GM12892 (cell line): Measurements from ENCODE around the gene LYPD6.

Source experiments
- DNase-seq: peaks from one replicate; pipeline ENCODE4 v3.0.0; 2011; ENCODE audit not compliant: insufficient read length
- FAIRE-seq: peaks from 2 replicates; lab custom pipeline; 2011; peaks lifted over from hg19 to GRCh38; lab: Jason Lieb, UNC
- POLR2A ChIP-seq: IDR thresholded peaks from 2 replicates; pipeline ENCODE4 v1.6.1; 2011; ENCODE audit warnings: low read depth, low read length, control low read depth
- POLR2AphosphoS5 ChIP-seq: IDR thresholded peaks from 2 replicates; pipeline ENCODE4 v1.6.1; 2011; ENCODE audit warnings: low read depth, low read length, control low read depth
- TAF1 ChIP-seq: IDR thresholded peaks from 2 replicates; pipeline ENCODE4 v1.6.1; 2011; ENCODE audit warnings: low read depth, mild to moderate bottlenecking, control low read depth, low read length, borderline replicate concordance

The LYPD6 gene

GRCh38 chr2:149420053-149420963, 89.9 kb downstream of the LYPD6 start:
- DNase-seq (no peak), FAIRE-seq (no peak)
- TF ChIP-seq TAF1 (no peak), POLR2A (no peak), POLR2AphosphoS5 (no peak)

GRCh38 chr2:149421791-149422190, 91.4 kb downstream of the LYPD6 start:
- no peak for FAIRE-seq

GRCh38 chr2:149422337-149422990, 92.1 kb downstream of the LYPD6 start:
- DNase-seq (no peak), FAIRE-seq (no peak)
- TF ChIP-seq POLR2AphosphoS5 (no peak), POLR2A (no peak), TAF1 (no peak)

More at GRCh38 chr2:149421791-149422190, 91.4 kb downstream of the LYPD6 start:
- no peak for TF ChIP-seq TAF1
- no peak for TF ChIP-seq POLR2AphosphoS5
- TF ChIP-seq POLR2A: no peak
- no peak for DNase-seq

GRCh38 chr2:149422991-149423338, 92.6 kb downstream of the LYPD6 start:
- FAIRE-seq (no peak), DNase-seq (no peak)
- TF ChIP-seq TAF1: no peak
- TF ChIP-seq POLR2AphosphoS5: no peak
- TF ChIP-seq POLR2A: no peak

GRCh38 chr2:149423630-149424029, 93.2 kb downstream of the LYPD6 start:
- FAIRE-seq (no peak), DNase-seq (no peak)
- TF ChIP-seq TAF1 (no peak), POLR2A (no peak), POLR2AphosphoS5 (no peak)

GRCh38 chr2:149427387-149427786, 97.0 kb downstream of the LYPD6 start:
- DNase-seq: no peak
- TF ChIP-seq POLR2AphosphoS5 (no peak), POLR2A (no peak), TAF1 (no peak)
- FAIRE-seq: no peak

GRCh38 chr2:149428783-149429182, 98.4 kb downstream of the LYPD6 start:
- no peak for DNase-seq
- TF ChIP-seq TAF1: no peak
- no peak for TF ChIP-seq POLR2AphosphoS5
- no peak for TF ChIP-seq POLR2A
- FAIRE-seq: no peak

- DNase-seq (no peak), FAIRE-seq (no peak)
- TF ChIP-seq POLR2AphosphoS5 (no peak), POLR2A (no peak), TAF1 (no peak)
Measured at GRCh38 chr2:149430743-149431736, 100.7 kb downstream of the LYPD6 start.

- DNase-seq (no peak), FAIRE-seq (no peak)
- TF ChIP-seq POLR2A (no peak), POLR2AphosphoS5 (no peak), TAF1 (no peak)
Measured at GRCh38 chr2:149438330-149438960, 108.1 kb downstream of the LYPD6 start.

- FAIRE-seq (no peak), DNase-seq (no peak)
- TF ChIP-seq POLR2A (no peak), TAF1 (no peak), POLR2AphosphoS5 (no peak)
Measured at GRCh38 chr2:149441255-149441654, 110.9 kb downstream of the LYPD6 start.
